Measurements from ENCODE around the gene ABLIM2. TPM values are rescaled to one million over a fixed set of nuclear protein-coding genes. Genes with fewer than 3 reads are reported as not detected.

Gene ABLIM2
- total RNA-seq, 6 experiments from 2014 or later = 0.14 TPM; not detected in 5

DNA sequence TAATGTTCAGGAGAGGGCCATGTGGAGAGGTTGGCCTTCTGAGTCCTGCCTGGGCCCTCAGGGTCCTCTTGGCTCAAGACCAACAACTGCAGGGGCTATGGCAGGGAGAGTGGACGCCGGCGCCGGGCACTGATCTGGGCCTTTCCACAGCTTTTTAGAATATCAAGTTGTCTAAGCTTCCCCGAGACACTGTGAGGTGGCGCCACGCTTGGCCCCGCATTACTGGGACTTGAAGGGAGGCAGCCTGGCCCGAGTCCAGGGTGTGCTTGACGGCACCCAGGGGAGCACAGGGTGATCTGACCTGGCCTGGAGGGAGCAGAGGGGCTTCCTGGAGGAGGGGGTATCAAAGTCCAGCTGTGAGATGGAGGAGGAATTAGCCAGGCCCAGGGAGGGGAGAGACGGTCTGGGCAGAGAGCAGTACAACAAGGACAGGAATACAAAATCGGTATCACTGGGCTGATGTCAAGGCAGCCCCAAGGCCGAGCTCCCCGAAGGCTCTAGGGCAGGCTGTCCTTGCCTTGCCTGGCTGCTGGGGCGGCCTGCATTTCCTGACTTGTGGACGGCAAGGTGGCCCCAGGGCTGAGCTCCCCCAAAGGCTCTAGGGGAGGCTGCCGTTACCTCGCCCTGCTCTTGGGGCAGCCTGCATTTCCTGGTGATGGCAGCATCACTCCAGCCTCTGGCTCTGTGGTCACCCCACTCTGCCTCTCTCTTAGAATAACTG lies 28.1 kb downstream of the ABLIM2 start:
- no peak overlapping the region for H3K4me3 Mint-ChIP-seq
- peaks cover 60% of the 10 kb centered on the region for H3K27me3 Mint-ChIP-seq (ENCODE audit: insufficient read depth)
- no peaks in the 10 kb centered on the region for H3K9me3 Mint-ChIP-seq
- no peak for DNase-seq
- TF ChIP-seq, protein P1, sequence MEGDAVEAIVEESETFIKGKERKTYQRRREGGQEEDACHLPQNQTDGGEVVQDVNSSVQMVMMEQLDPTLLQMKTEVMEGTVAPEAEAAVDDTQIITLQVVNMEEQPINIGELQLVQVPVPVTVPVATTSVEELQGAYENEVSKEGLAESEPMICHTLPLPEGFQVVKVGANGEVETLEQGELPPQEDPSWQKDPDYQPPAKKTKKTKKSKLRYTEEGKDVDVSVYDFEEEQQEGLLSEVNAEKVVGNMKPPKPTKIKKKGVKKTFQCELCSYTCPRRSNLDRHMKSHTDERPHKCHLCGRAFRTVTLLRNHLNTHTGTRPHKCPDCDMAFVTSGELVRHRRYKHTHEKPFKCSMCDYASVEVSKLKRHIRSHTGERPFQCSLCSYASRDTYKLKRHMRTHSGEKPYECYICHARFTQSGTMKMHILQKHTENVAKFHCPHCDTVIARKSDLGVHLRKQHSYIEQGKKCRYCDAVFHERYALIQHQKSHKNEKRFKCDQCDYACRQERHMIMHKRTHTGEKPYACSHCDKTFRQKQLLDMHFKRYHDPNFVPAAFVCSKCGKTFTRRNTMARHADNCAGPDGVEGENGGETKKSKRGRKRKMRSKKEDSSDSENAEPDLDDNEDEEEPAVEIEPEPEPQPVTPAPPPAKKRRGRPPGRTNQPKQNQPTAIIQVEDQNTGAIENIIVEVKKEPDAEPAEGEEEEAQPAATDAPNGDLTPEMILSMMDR (IDR thresholded peaks at IDR 0.05) = no peak
- no peaks in the 10 kb centered on the region for H3K4me1 Mint-ChIP-seq (ENCODE audit: low read depth)
- H3K36me3 Mint-ChIP-seq (ENCODE audit: low read depth) = no peaks in the 10 kb centered on the region
- no peak overlapping the region for H3K27ac Mint-ChIP-seq

DNA sequence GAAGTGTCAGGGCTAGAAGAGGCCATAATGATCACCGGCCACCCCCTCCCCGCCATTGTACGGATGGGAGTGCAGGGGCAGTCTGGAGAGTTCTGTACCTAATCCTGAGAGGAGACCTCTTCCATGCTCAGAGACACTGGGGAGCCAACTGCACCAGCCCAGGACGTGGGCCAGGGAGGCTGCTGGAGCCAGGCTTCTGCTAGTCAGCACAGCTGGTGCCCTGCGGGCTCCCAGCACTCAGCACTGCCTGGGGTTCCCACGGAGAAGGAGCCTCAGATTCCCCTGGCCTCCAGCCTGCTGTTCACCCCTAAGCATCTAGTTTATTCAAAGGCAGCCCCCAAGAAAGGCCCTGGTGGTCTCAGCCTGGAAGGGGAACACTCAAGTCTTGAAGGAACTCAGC lies 28.8 kb downstream of the ABLIM2 start:
- H3K4me3 Mint-ChIP-seq = no peak overlapping the region
- H3K9me3 Mint-ChIP-seq = no peaks in the 10 kb centered on the region
- H3K4me1 Mint-ChIP-seq (ENCODE audit: low read depth) = no peaks in the 10 kb centered on the region
- no peaks in the 10 kb centered on the region for H3K36me3 Mint-ChIP-seq (ENCODE audit: low read depth)
- DNase-seq = no peak
- H3K27me3 Mint-ChIP-seq (ENCODE audit: insufficient read depth) = peaks cover 60% of the 10 kb centered on the region
- TF ChIP-seq, protein P1 (IDR thresholded peaks at IDR 0.05) = no peak
- H3K27ac Mint-ChIP-seq = no peak overlapping the region

DNA sequence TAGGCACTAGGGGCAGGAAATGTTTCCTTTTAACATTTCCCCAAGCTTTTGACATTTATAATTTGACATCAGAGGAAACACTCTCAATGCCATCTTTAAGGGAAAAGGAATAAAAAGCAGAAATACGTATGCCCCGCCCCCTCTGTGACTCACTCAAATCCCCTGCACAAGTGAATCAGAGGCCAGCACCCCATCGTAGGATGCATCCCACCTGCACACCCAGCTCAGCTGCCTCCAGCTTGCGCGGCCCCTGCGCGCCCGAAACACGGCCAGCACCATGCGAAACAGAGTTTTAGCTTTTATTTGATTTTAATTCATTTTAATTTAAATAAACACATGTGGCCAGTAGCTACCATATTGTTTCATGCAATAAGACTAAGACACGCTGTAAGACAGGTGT lies 29.5 kb downstream of the ABLIM2 start:
- Mint-ChIP-seq H3K4me1 (ENCODE audit: low read depth) (no peaks in the 10 kb centered on the region; the same call in 1 of the 2 replicates), H3K4me3 (no peak overlapping the region), H3K9me3 (no peaks in the 10 kb centered on the region)

DNA sequence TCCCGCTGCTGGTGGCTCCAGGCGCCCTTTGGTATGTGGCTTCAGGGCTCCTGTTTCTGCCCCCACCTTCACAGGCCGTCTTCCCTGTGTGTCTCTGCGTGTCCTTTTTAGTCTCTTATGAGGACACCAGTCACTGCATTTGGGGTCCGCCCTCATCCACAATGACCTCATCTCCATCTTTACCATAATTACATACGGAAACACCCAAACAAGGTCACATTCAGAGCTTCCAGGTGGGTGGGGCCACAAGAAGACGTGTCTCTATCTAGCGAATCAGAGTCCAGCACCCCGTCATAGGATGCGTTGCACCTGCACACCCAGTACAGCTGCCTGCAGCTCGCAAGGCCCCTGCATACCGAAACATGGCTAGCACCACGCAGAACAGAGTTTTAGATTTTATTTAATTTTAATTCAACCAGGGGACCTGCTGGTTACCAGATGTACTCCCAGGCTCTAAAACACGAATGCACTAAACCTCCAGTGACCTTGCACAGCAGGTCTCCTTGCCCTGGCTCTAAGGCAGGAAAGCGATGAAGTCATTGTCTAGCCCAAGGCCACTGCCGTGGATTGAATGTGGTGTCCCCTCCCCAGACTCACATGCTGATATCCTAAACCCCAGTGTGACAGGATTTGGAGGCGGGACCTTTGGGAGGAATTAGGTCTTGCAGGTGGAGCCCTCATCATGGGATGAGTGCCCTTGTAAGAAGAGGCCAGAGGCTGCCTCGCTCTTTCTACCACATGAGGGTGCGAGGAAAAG lies 30.3 kb downstream of the ABLIM2 start:
- Mint-ChIP-seq H3K27me3 (ENCODE audit: insufficient read depth) (peaks cover 54% of the 10 kb centered on the region), H3K4me1 (ENCODE audit: low read depth) (peaks cover 4% of the 10 kb centered on the region; the same call in 1 of the 2 replicates), H3K4me3 (no peak overlapping the region), H3K36me3 (ENCODE audit: low read depth) (no peaks in the 10 kb centered on the region), H3K9me3 (no peaks in the 10 kb centered on the region), H3K27ac (no peak overlapping the region)
- TF ChIP-seq, protein P1 (IDR thresholded peaks at IDR 0.05) = no peak
- DNase-seq = no peak

More for the DNA sequence above, 29.5 kb downstream of the ABLIM2 start:
- Mint-ChIP-seq H3K27ac (no peak overlapping the region), H3K36me3 (ENCODE audit: low read depth) (no peaks in the 10 kb centered on the region), H3K27me3 (ENCODE audit: insufficient read depth) (peaks cover 56% of the 10 kb centered on the region)
- DNase-seq = no peak
- TF ChIP-seq, protein P1 (IDR thresholded peaks at IDR 0.05) = no peak

DNA sequence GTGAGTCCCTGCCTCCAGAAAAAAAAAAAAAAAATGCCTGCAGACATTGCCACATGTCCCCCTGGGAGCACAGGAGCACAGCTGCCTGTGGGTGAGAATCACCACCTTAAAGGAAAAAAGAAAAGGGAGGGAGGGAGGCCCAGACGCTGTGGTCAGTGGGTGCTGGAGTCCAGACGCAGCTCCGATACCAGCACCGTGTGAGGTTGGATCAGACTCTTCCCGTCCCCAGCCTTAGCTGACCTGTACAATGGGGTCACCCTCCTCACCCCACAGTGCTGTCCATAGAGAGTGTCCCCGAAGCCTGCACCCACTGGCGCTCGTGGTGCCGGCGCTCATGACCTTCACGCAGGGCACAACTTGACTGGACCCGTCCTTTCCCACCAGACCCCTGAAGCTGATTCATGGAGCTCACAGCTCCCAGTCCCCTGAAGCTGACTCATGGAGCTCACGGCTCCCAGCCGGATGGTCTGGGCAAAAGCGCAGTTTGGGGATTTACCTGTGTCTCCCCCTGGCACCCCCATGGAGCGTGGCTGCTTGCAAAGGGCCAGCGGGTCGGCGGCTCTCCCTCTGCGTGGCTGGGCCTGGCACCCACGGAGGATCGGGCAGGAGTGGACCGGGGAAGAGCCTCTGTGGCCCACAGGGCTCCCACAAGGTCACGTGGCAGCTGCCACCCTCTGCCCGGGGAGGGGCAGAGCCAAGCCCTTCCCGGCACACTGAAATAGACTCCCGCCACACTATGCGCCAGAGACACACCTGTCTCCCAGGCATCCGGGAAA lies 31.4 kb downstream of the ABLIM2 start:
- Mint-ChIP-seq H3K4me1 (ENCODE audit: low read depth) (peaks cover 6% of the 10 kb centered on the region; the same call in 1 of the 2 replicates), H3K27ac (no peak overlapping the region), H3K4me3 (no peak overlapping the region), H3K9me3 (no peaks in the 10 kb centered on the region), H3K36me3 (ENCODE audit: low read depth) (no peaks in the 10 kb centered on the region), H3K27me3 (ENCODE audit: insufficient read depth) (peaks cover 44% of the 10 kb centered on the region)
- no peak for DNase-seq
- TF ChIP-seq, protein P1 (IDR thresholded peaks at IDR 0.05) = no peak
